Stimulated activated CD8-positive, alpha-beta memory T cell treated with anti-CD3 and anti-CD28 coated beads, Interleukin-7, amount 100 ng/mL, for 4 hours (primary cell): Measurements from ENCODE around the gene ERCC8.
"Not testable (repeated sequence)": the region's sequence is repeated elsewhere in the genome, so short reads cannot be mapped to it uniquely, and the experiment has no call there.

Source experiments
- DNase-seq, 2 donors: peaks; one replicate each; pipeline ENCODE4 v3.0.0-alpha.2; 2020; ENCODE audit warnings: low read depth in 2 of 2

Gene ERCC8

DNA sequence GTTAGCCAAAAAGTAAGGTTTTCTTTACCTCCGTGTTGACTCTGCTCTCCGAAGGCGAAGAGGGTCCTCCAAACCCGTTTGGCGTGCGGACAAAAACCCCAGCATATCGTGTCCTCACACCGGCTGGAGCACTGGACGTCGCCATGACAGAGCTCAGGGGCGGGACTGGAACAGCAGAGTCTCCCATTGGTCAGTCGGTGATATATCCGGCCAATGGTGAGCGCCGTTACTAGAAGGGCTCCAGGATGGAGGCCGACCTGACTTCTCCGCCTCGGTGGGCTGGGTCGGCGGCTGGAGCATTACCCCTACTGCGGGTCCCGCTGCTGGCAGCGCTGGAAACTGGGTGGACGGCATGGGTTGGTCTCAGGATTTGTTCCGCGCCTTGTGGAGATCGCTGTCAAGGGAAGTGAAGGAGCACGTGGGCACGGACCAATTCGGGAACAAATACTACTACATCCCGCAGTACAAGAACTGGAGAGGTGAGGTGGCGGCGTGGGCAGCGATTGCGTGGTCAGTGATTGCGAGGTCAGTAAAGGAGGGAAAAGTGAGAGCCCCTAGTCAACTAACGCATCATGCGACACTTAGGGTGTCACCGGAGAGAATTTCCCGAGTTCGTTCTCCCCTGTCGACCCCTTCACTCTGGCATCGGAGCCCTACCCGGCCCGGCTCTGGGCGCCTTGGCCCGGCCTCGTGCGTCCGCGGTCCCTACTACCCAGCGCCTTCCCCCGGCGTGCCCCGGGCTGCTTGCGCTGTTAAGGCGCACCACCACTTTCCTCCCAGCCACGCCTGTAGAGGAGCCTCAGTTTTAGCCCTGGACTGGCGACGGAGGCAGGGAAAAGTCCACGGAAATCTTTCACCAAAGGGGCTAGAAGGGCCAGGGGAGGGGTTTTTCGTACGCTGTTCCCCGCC, at the start of gene ERCC8, which contains the start of gene NDUFAF2:
Gene ERCC8, minus strand, starts transcription at position 167 of the 909 bp plus-strand sequence. Its CDS starts 62 bp downstream, at position 105.
Gene NDUFAF2, plus strand, starts transcription at position 302 of the 909 bp plus-strand sequence. Its CDS starts 51 bp downstream, at position 353.
- peak; percentile 79 to 82 for DNase-seq

DNA sequence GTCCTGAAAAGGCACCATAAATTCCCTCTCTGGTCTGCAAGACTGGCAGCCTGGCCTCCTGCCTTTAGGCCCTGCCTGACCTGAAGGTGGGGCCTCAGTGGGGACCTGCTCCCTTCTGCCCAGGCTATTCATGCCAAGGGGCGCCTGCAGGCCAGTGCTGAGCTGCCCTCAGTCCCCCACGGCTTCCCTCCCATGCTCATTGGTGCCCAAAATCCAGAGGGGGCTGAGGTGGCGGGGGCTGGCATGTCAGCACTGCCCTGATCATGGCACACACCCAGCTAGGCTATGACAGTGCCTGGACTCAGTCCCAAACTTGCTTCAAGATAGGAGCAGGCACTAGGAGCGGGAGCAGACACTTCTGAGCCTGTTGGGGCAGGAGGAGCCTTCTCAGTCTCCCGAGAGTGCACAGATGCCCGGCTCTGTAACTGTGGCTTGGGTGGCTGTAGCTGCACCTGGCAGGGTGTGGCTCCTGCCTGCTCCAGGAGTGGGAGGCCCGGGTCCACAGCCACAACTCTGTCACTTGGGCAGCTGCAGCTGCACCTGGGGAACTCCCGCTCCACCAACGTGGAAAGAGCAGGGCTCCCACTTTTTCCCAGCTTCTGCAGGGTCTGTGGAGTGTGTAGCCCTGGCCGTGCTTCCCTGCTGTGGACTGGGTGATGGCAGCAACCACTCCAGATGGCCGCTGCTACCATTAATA, 49.2 kb upstream of the ERCC8 start:
- DNase-seq: no peak

GRCh38 chr5:60993425-60993824, 48.6 kb upstream of the ERCC8 start:
- DNase-seq: no peak

DNA sequence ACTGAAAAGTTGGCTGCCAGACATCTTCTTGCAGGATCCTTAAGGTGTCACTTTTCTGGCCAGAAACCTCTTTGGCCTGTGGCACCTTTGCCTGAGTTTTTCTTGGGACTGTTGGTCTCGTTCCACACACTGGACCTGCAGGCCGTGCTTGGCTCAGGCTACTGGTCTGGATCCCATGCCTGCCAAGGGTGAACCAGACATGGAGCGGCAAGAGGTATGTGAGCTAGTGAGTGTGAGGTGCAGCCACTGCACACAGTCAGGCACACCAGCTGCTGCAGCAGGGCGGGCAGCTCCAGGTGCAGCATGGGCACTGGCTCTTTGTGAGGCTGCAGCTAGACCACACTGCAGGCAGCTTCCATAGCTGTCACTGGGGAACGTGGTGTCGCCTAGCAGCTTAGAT, 48.0 kb upstream of the ERCC8 start:
- DNase-seq: no peak

GRCh38 chr5:60989790-60990189, 44.9 kb upstream of the ERCC8 start:
- DNase-seq: no peak

DNA sequence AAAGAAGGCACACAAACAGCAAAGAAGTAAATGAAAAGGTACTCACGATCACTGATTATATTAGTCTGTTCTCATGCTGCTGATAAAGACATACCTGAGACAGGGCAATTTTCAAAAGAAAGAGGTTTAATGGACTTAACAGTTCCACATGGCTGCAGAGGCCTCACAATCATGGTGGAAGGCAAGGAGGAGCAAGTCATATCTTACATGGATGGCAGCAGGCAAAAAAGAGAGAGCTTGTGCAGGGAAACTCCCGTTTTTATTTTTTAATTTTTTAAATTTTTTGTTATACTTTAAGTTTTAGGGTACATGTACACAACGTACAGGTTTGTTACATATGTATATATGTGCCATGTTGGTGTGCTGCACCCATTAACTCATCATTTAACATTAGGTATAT, 37.3 kb upstream of the ERCC8 start:
- not testable (repeated sequence) for DNase-seq

DNA sequence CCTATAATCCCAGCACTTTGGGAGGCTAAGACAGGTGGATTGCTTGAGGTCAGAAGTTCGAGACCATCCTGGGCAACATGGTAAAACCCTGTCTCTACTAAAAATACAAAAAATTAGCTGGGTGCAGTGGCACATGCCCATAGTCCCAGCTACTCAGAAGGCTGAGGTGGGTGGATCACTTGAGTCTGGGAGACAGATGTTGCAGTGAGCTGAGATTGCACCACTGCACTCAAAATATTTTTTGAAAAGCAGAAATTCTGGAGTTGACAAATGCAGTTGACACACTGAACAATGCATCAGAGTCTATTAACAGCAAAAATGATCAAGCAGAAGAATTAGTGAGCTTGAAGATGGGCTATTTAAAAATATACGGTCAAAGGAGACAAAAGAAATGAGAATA, 35.6 kb upstream of the ERCC8 start:
- no peak for DNase-seq

DNA sequence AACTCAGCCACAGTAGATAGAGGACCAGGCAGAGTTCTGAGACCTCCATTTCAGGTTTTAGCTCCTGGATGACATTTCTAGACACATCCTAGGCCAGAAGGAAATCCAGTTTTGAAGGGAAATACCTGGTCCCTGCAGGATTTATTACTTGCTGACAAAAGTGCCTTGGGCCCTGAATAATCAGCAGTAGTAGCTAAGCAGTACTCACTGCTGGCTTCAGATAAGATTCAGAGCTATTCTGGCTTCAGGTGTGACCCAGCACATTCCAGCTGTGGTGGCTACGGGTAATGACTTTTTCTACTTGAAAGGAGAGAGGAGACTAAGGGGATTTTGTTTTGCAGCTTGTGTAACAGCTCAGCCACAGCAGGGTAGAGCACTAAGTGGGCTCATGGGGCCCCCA, 34.1 kb upstream of the ERCC8 start:
- DNase-seq: no peak

DNA sequence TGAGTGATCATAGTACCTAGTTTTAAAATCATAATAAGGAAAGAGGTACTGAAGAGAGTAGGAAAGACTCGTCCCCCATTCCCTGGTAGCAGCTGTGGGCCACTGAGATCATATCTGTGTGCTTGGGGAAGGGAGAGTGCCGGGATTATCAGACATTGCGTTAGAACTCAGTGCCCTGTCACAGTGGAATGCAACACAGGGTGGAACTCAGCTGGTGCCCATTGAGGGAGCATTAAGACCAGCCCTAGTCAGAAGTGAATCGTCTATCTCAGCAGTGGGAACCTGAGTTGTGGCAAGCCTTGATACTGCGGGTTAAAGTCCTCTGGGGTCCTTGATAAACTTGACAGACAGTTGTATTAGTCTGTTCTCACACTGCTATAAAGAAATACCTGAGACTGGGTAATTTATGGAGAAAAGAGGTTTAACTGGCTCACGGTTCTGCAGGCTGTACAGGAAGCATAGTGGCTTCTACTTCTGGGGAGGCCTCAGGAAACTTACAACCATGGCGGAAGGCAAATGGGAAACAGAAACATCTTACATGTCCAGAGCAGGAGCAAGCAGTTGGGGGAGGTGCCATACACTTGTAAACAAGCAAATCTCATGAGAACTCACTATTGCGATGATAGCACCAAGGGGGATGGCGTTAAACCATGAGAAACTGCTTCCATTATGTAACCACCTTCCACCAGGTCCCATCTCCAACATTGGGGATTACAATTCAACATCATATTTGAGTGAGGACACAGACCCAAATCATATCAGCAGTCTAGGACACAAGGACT, 33.3 kb upstream of the ERCC8 start:
- DNase-seq: no peak

DNA sequence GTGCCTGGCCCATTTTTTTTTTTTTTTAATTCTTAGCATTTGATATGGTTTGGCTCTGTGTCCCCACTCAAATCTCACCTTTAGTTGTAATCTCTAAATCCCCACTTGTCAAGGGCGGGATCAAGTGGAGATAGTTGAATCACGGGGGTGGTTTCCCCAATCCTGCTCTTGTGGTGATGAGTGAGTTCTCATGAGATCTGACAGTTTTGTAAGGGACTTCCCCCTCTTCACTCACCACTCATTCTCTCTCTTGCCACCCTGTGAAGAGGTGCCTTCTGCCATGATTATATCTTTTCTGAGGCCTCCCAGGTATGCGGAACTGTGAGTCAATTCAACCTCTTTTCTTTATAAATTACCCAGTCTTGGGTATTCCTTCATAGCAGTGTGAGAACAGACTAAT, 27.4 kb upstream of the ERCC8 start:
- DNase-seq: peak; percentile 16 to 46

GRCh38 chr5:60961685-60962084, 16.8 kb upstream of the ERCC8 start:
- no peak for DNase-seq

DNA sequence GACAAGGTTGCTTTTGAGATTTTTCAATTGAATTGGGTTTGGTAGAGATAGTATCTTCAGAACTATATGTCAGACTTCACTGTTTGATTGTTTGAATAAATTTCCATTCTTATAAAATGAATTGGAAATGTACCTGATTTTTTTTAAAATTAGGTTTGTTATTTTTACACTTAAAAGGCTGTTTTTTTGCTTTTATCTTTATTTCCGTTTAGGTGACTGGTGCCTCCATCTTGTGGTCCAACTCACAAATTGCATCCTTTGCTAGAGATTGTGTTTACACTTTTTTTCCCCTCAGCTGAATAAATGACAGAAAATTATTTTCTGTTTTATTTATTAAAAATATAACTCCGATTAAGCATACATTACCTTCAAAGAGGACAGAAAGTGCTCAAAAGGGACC, 15.7 kb upstream of the ERCC8 start:
- DNase-seq: no peak

DNA sequence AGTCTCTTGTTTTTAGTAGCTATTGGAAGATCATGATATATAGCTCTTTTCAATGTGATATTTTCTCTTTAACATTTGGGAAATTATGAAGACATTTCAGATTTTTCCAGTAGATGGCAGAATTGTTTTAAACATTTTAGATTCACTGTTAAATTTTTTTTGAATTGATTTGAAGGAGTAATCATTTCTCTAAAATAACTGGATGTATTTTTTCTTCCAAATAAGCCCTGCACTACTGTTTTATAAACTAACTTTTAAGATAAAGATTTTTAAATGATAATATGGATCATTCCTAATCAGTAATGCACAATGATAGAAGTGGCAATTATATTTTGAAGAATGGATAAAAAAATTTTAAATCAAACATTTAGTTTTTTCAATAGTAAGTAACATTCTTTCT, 14.3 kb upstream of the ERCC8 start:
- DNase-seq: no peak

GRCh38 chr5:60958712-60959111, 13.8 kb upstream of the ERCC8 start:
- no peak for DNase-seq

- no peak for DNase-seq
These were observed 13.2 kb upstream of the ERCC8 start for GRCh38 chr5:60958088-60958487.

- no peak for DNase-seq
These were observed 10.4 kb upstream of the ERCC8 start for GRCh38 chr5:60955239-60955638.

- DNase-seq: no peak
These were observed 3.9 kb upstream of the ERCC8 start for GRCh38 chr5:60948738-60949137.

DNA sequence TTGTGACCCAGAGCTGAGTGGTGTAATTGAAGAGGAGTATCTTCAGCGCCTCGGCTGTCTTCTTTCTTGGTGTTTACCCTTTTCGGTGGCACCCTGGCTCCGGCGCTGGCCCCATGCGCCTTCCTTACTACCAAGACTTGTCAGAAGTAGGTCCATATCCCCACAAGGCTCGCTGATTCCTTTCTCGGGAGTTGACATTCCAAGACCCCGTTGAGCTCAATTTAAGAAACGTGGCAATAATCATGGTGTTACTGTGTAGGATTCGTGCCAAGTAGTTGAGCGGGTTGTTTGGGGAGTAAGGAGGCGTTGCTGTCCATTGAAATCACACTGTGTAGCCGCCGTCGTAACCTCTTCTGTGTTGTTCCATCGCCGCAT, 930 bp upstream of the ERCC8 start:
- DNase-seq: no peak

GRCh38 chr5:60943624-60944023, 1.2 kb downstream of the ERCC8 start:
- no peak for DNase-seq

DNA sequence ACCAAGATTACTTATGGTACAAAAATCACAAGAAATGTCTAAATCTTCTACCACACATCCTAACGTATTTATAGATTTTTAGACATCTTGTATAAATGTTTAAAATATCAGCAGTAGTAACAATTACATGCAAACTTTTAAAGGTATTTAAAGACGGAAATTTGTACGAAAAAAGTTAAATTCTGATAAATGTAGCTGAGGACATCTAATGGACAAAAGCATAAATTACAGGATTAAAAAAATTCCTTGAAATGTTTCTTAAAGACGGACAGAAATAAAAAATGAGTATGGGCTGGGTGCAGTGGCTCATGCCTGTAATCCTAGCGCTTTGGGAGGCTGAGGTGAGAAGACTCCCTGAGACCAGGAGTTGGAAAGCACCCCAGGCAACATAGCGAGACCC, 15.8 kb downstream of the ERCC8 start:
- DNase-seq: no peak

DNA sequence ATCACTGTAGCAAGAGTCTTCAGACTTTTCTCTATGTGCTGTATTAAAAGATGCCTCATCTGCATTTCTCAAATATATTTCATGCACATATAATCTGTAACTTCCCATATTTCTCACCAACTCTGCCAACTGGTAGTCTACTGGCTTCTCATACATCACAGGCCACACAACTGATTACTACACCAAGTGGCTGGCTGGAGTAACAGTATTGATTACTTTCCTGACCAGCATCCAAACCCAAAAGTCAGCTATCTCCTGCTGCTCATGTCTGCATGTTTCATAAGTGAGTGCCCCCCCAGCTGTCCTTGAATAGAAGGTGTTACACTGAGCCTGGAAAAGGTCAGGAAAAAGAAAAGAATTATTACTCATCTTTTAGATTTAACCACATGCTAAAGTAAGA, 17.4 kb downstream of the ERCC8 start:
- DNase-seq: no peak

- DNase-seq: no peak
These were observed 26.4 kb downstream of the ERCC8 start for GRCh38 chr5:60918466-60918865.
